Activated T-helper 1 cell treated with anti-CD3 and anti-CD28 coated beads, Interleukin-12 subunit alpha, Interleukin-12 subunit beta, Interleukin-2, Interleukin-4 antibody, amounts not matched to agents 30 ng/mL and 10 ng/mL and 1 ng/mL, durations not matched to agents 14 hours and 24 hours and 36 hours (primary cell): ENCODE results near the gene ARHGEF28. TPM values are rescaled to one million over a fixed set of nuclear protein-coding genes. Genes with fewer than 3 reads are reported as not detected.

ENCODE experiments used
- DNase-seq: peaks from one replicate; pipeline ENCODE4 v3.0.0; 2021; ENCODE audit warnings: low spot score
- H3K27ac Mint-ChIP-seq: one replicate; pipeline ENCODE4 v1.8.0; 2021; ENCODE audit warnings: mild to moderate bottlenecking, mixed read lengths
- H3K27me3 Mint-ChIP-seq: one replicate; pipeline ENCODE4 v1.8.0; 2022; ENCODE audit warnings: mild to moderate bottlenecking, moderate library complexity, mixed read lengths; ENCODE audit not compliant: insufficient read depth
- H3K36me3 Mint-ChIP-seq: one replicate; pipeline ENCODE4 v1.8.0; 2021; ENCODE audit warnings: low read depth, mixed read lengths
- H3K4me1 Mint-ChIP-seq: one replicate; pipeline ENCODE4 v1.8.0; 2021; ENCODE audit warnings: low read depth, mixed read lengths
- H3K4me3 Mint-ChIP-seq: one replicate; pipeline ENCODE4 v1.8.0; 2021; ENCODE audit warnings: mild to moderate bottlenecking, moderate library complexity, mixed read lengths
- H3K9me3 Mint-ChIP-seq: one replicate; pipeline ENCODE4 v1.8.0; 2021; ENCODE audit warnings: mixed read lengths
- intact Hi-C: fragments of 100-400 bp; cut with micrococcal nuclease; formaldehyde crosslinking; loops from one replicate; pipeline ENCODE4 v1.15.1; 2024
- total RNA-seq: library from RNA; stranded (reverse); gene quantifications from 2 replicates; pipeline ENCODE4 v1.2.3, GENCODE V29; 2022

The ARHGEF28 gene
- total RNA-seq, 1 donor from 2014 or later, result 0.03 TPM

- no peak overlapping the region for H3K4me3 Mint-ChIP-seq
- peaks cover 6% of the 10 kb centered on the region for H3K27me3 Mint-ChIP-seq
- no peak overlapping the region for H3K27ac Mint-ChIP-seq
- no peaks in the 10 kb centered on the region for H3K36me3 Mint-ChIP-seq
- H3K4me1 Mint-ChIP-seq, result no peaks in the 10 kb centered on the region
- no peak for DNase-seq
- H3K9me3 Mint-ChIP-seq, result no peaks in the 10 kb centered on the region
- intact Hi-C loops, result no loop called here
Observed at GRCh38 chr5:73745836-73746235, 119.8 kb downstream of the ARHGEF28 start.

GRCh38 chr5:73746608-73747007 is 120.6 kb downstream of the ARHGEF28 start:
- no peak overlapping the region for H3K4me3 Mint-ChIP-seq
- intact Hi-C loops, result no loop called here
- DNase-seq, result no peak
- H3K27me3 Mint-ChIP-seq, result peaks cover 7% of the 10 kb centered on the region
- H3K4me1 Mint-ChIP-seq, result no peaks in the 10 kb centered on the region
- no peak overlapping the region for H3K27ac Mint-ChIP-seq
- no peaks in the 10 kb centered on the region for H3K9me3 Mint-ChIP-seq
- no peaks in the 10 kb centered on the region for H3K36me3 Mint-ChIP-seq

- no peak overlapping the region for H3K4me3 Mint-ChIP-seq
- H3K9me3 Mint-ChIP-seq, result no peaks in the 10 kb centered on the region
- H3K27ac Mint-ChIP-seq, result no peak overlapping the region
- H3K36me3 Mint-ChIP-seq, result no peaks in the 10 kb centered on the region
- DNase-seq, result no peak
- H3K27me3 Mint-ChIP-seq, result peaks cover 12% of the 10 kb centered on the region
- H3K4me1 Mint-ChIP-seq, result no peaks in the 10 kb centered on the region
- intact Hi-C loops, result no loop called here
Observed at GRCh38 chr5:73747696-73748380, 121.8 kb downstream of the ARHGEF28 start.

- no peak overlapping the region for H3K27ac Mint-ChIP-seq
Observed at GRCh38 chr5:73748510-73749400, 122.8 kb downstream of the ARHGEF28 start.

GRCh38 chr5:73749485-73750270 is 123.7 kb downstream of the ARHGEF28 start:
- Mint-ChIP-seq H3K4me1 (no peaks in the 10 kb centered on the region), H3K9me3 (no peaks in the 10 kb centered on the region), H3K36me3 (no peaks in the 10 kb centered on the region), H3K27me3 (peaks cover 8% of the 10 kb centered on the region), H3K4me3 (no peak overlapping the region), H3K27ac (no peak overlapping the region)
- no peak for DNase-seq
- intact Hi-C loops, result no loop called here

More at GRCh38 chr5:73748510-73749400, 122.8 kb downstream of the ARHGEF28 start:
- Mint-ChIP-seq H3K4me1 (no peaks in the 10 kb centered on the region), H3K4me3 (no peak overlapping the region), H3K36me3 (no peaks in the 10 kb centered on the region), H3K9me3 (no peaks in the 10 kb centered on the region), H3K27me3 (peaks cover 12% of the 10 kb centered on the region)
- intact Hi-C loops, result no loop called here
- DNase-seq, result no peak

- Mint-ChIP-seq H3K4me1 (no peaks in the 10 kb centered on the region), H3K27me3 (peaks cover 8% of the 10 kb centered on the region), H3K9me3 (no peaks in the 10 kb centered on the region), H3K4me3 (no peak overlapping the region), H3K36me3 (no peaks in the 10 kb centered on the region), H3K27ac (no peak overlapping the region)
- intact Hi-C loops, result no loop called here
- DNase-seq, result no peak
Observed at GRCh38 chr5:73751254-73751914, 125.4 kb downstream of the ARHGEF28 start.

- H3K9me3 Mint-ChIP-seq, result no peaks in the 10 kb centered on the region
- H3K36me3 Mint-ChIP-seq, result no peaks in the 10 kb centered on the region
- intact Hi-C loops, result no loop called here
- DNase-seq, result no peak
- H3K4me1 Mint-ChIP-seq, result no peaks in the 10 kb centered on the region
- H3K27ac Mint-ChIP-seq, result no peak overlapping the region
- H3K27me3 Mint-ChIP-seq, result peaks cover 10% of the 10 kb centered on the region
- H3K4me3 Mint-ChIP-seq, result no peak overlapping the region
Observed at GRCh38 chr5:73754254-73754653, 128.3 kb downstream of the ARHGEF28 start.

GRCh38 chr5:73757416-73757815 is 131.4 kb downstream of the ARHGEF28 start:
- no peak overlapping the region for H3K4me3 Mint-ChIP-seq
- intact Hi-C loops, result no loop called here
- no peak for DNase-seq

GRCh38 chr5:73759771-73760170 is 133.8 kb downstream of the ARHGEF28 start:
- DNase-seq, result no peak
- intact Hi-C loops, result no loop called here
- Mint-ChIP-seq H3K4me1 (no peaks in the 10 kb centered on the region), H3K27ac (no peak overlapping the region), H3K4me3 (no peak overlapping the region), H3K27me3 (peaks cover 4% of the 10 kb centered on the region), H3K9me3 (no peaks in the 10 kb centered on the region), H3K36me3 (no peaks in the 10 kb centered on the region)

More at GRCh38 chr5:73757416-73757815, 131.4 kb downstream of the ARHGEF28 start:
- Mint-ChIP-seq H3K27ac (no peak overlapping the region), H3K9me3 (no peaks in the 10 kb centered on the region), H3K4me1 (no peaks in the 10 kb centered on the region), H3K27me3 (peaks cover 4% of the 10 kb centered on the region), H3K36me3 (no peaks in the 10 kb centered on the region)

GRCh38 chr5:73763300-73764032 is 137.5 kb downstream of the ARHGEF28 start:
- H3K4me3 Mint-ChIP-seq, result no peak overlapping the region
- H3K36me3 Mint-ChIP-seq, result no peaks in the 10 kb centered on the region
- no peak for DNase-seq
- H3K4me1 Mint-ChIP-seq, result no peaks in the 10 kb centered on the region
- peaks cover 2% of the 10 kb centered on the region for H3K27me3 Mint-ChIP-seq
- intact Hi-C loops, result no loop called here
- no peak overlapping the region for H3K27ac Mint-ChIP-seq
- H3K9me3 Mint-ChIP-seq, result no peaks in the 10 kb centered on the region

- intact Hi-C loops, result no loop called here
- Mint-ChIP-seq H3K9me3 (peaks cover 7% of the 10 kb centered on the region), H3K27ac (no peak overlapping the region), H3K27me3 (peaks cover 2% of the 10 kb centered on the region), H3K36me3 (no peaks in the 10 kb centered on the region), H3K4me1 (no peaks in the 10 kb centered on the region), H3K4me3 (no peak overlapping the region)
- no peak for DNase-seq
Observed at GRCh38 chr5:73764586-73764985, 138.6 kb downstream of the ARHGEF28 start.

GRCh38 chr5:73764996-73765395 is 139.0 kb downstream of the ARHGEF28 start:
- peaks cover 7% of the 10 kb centered on the region for H3K9me3 Mint-ChIP-seq
- no peaks in the 10 kb centered on the region for H3K4me1 Mint-ChIP-seq
- intact Hi-C loops, result no loop called here
- peaks cover 2% of the 10 kb centered on the region for H3K27me3 Mint-ChIP-seq
- no peak for DNase-seq
- no peak overlapping the region for H3K4me3 Mint-ChIP-seq
- H3K36me3 Mint-ChIP-seq, result no peaks in the 10 kb centered on the region
- H3K27ac Mint-ChIP-seq, result no peak overlapping the region
